HG03139 (cell line): ENCODE data around the gene TRIM67.
"Not testable (repeated sequence)": the region's sequence is repeated elsewhere in the genome, so short reads cannot be mapped to it uniquely, and the experiment has no call there.

ENCODE experiments used
- ATAC-seq: cut with Tn5 transposase; IDR thresholded peaks from one replicate; pipeline ENCODE4 v1.9.1; 2021; ENCODE audit not compliant: unreplicated experiment

Gene TRIM67

GRCh38 chr1:231161667-231162296 is at the start of gene TRIM67:
TRIM67 (plus strand) TSS chr1:231162058; CDS start chr1:231162970, 912 bp downstream.
- ATAC-seq, result no peak

GRCh38 chr1:231116738-231117137 is 45.1 kb upstream of the TRIM67 start:
- no peak for ATAC-seq

GRCh38 chr1:231118704-231119453 is 43.0 kb upstream of the TRIM67 start:
- ATAC-seq, result no peak

DNA sequence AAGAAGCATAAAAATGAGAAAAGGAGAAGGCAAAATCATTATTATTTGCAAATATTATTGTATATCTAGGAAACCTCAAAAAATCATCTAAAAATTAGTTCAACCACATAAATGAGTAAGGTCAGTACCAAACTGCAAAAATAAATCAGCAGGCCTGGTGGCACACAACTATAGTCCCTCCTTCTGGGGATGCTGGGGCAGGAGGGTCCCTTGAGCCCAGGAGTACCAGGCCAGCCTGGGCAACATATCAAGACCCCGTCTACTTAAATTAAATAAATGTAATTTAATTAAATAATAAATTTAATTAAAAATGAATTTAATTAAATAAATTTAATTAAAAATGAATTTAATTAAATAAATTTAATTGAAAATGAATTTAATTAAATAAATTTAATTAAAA is 40.3 kb upstream of the TRIM67 start:
- no peak for ATAC-seq

DNA sequence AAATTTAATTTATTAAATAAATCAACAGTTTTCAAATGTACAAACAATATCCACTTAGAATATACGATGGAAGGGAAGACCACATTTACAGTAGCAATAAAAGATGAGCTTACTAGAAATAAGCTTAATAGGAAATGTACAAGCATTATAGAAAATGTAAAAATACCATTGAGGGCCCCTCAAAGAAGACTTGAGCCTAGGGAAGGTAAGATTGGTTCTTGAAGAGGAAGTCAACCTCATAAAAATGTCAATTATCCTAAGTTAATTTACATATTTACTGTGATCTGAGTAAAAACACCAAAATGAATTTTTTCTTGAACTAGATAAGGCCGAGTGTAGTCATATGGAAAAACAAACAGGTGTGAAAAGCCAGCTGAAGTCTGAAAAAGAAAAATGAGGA is 39.7 kb upstream of the TRIM67 start:
- ATAC-seq, result no peak

DNA sequence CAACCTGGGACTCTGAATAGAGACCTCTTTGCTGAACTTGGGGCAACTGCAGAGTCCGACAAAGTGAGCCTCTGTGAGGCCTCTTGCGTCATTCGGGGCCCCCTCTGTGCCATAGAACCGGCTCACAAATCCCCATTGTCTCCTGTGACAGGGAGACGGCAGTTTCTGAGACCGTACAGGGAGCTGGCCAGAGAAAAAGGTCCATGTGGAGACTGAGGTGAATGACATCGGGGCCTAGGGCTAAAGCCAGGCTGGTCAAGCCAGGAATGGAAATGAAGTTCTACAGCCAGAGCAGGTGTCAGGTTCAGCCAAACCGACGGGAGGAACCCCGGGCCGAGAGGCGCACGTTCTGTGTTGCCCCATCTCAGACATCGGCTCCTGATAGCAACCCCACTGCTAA is 37.1 kb upstream of the TRIM67 start:
- no peak for ATAC-seq

DNA sequence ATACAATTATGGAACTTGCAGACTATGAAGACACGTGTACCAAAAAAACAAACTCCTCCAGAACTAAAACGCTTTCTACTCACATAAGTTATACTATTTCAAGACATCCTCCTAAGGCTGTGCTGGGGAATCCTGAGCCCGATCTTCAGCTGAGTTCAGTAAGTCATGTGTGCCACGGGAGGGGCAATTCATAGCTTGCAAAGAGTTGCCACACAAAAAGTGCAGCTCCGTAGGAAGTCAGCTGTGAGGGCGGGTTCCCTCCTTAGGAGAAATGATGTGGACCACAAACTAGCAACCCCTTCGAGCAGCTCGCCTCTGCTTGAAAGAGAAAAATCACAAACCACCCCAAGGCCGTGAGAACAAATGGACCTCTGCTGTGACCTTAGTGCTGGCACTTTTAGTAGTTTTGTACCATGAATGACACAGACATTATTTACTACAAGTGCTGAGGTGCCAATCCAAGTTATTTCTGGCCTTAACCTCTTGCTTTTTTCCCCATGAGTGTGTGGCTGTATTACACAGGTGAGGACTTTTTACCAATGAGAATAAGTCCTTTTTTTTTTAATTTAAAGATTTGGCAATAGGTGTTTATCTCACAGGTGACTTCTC is 35.8 kb upstream of the TRIM67 start:
- no peak for ATAC-seq

DNA sequence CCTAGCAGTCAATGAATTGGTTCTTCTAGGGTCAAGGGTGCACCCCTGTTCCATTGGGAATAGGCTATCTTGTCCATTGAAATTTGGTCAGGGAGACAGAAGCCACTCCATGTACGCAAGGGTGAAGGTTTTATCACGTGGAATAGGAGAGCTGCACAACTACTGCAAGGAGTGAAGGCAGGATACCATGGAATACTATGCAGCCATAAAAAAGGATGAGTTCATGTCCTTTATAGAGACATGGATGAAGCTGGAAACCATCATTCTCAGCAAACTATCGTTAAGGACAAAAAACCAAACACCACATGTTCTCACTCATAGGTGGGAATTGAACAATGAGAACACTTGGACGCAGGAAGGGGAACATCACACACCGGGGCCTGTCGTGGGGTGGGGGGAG is 34.8 kb upstream of the TRIM67 start:
- not testable (repeated sequence) for ATAC-seq

- ATAC-seq, result not testable (repeated sequence)
These were observed 33.4 kb upstream of the TRIM67 start for GRCh38 chr1:231128471-231128870.

DNA sequence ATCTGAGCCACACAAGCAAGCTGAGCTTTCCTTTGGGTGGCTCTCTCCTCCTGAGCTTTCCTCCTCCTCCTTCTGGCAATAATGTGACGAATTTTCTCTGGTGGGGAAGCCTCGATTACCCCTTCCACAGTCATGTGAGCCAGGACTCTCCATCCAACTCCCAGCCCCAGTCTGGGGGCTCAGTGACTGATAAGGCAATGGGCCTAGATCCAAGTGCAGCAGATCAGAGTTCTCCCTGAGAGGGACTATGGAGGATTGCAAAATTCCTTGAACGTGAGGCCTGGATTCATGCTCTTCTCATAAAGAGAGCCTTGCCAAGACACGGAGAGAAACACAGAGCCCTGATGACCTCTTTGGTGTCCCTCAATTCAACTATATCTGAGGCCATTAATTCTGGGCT is 31.3 kb upstream of the TRIM67 start:
- ATAC-seq, result no peak

GRCh38 chr1:231132591-231132990 is 29.3 kb upstream of the TRIM67 start:
- not testable (repeated sequence) for ATAC-seq

DNA sequence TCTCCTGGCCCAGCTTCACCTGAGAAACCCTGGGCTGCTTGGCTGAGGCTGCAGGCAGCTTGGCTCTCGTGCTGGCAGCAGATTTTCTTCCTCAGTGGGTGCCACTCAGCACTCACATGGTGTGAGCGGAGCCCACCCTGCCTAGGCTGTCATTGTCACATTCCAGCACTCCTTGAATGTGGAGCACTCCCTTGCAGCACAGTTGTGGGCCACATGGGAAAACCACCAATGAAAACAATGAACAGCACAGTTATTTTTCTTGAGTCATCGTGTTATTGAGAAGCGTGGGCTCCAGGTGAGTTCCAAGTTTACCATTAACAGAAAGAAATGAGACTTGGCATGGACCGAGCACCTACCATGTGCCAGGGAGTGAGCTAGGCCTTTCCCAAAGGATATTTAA is 27.2 kb upstream of the TRIM67 start:
- ATAC-seq, result no peak

DNA sequence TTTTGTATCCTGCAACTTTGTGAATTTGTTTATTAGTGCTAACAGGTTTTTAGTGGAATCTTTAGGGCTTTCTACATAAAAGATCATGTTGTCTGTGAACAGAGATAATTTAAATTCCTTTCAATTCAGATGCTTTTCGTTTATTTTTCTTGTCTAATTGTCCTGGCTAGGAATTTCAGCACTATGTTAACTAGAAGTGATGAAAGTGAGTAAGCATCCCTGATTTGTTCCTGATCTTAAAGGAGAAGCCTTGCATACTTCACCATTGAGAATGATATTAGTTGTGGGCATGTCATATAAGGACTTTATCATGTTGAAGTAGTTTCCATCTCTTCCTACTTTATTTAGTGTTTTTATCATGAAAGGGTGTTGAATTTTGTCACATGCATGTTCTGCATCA is 23.6 kb upstream of the TRIM67 start:
- ATAC-seq, result no peak

- no peak for ATAC-seq
These were observed 22.7 kb upstream of the TRIM67 start for GRCh38 chr1:231139125-231139649.

- no peak for ATAC-seq
These were observed 21.9 kb upstream of the TRIM67 start for GRCh38 chr1:231139659-231140654.

DNA sequence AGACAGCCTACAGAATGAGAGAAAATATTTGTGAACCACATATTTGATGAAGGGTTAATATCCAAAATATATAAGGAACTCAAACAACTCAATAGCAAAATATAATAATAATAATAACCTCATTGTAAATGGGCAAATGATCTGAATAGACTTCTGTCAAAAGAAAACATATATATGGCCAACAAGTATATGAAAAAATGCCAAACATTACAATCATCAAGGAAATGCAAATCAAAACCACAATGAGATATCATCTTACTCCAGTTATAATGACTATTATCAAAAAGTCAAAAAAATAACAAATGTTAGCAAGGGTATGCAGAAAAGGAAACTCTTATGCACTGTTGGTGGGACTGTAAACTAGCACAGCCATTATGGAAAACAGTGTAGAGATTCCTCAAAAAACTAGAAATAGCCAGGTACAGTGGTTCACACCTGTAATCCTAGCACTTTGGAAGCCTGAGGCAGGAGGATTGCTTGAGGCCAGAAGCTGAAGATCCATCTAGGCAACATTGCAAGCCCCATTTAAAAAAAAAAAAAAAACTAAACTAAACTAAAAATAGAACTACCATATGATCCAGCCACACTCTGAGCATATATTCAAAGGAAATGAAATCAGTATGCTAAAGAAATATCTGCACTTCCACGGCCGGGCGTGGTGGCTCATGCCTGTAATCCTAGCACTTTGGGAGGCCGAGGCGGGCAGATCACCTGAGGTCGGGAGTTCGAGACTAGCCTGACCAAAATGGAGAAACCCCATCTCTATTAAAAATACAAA is 17.3 kb upstream of the TRIM67 start:
- ATAC-seq, result no peak

- ATAC-seq, result no peak
These were observed 14.0 kb upstream of the TRIM67 start for GRCh38 chr1:231147896-231148295.

- no peak for ATAC-seq
These were observed 10.0 kb upstream of the TRIM67 start for GRCh38 chr1:231151811-231152210.

DNA sequence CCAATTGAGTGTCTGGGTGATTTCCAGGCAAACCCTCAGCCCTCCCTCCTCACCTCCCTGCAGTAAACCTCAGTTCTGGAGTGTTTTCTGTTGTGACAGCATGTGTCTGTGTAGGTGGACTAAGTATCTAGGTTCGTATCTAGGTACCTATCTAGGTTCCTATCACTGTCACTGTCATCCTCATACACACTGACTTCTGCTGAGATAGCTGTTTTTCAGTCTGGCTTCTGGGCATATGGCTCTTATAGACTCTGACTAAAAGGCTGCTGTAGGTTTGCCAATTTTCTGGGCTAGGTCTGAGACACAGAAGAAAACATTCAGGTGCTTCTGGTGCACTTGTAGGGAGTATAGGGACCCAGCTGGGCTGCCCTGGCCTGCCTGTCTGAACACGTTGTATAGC is 8.1 kb upstream of the TRIM67 start:
- ATAC-seq, result no peak

GRCh38 chr1:231155808-231156207 is 6.0 kb upstream of the TRIM67 start:
- no peak for ATAC-seq
